ENCODE measurements around the gene HPN.

DNA sequence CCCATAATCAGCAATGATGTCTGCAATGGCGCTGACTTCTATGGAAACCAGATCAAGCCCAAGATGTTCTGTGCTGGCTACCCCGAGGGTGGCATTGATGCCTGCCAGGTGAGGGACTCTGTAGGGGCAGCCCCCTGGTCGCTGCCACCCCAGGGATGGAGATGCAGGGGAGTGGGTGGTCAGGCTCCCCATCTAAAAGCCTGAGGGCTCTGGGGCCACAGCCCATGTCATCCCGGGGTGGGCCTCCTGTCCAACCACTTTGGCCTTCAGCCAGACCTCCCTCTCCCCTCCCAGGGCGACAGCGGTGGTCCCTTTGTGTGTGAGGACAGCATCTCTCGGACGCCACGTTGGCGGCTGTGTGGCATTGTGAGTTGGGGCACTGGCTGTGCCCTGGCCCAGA lies 24.1 kb downstream of the HPN start:
- TF ChIP-seq CTCF (IDR thresholded peaks at IDR 0.05; ENCODE audit: insufficient read depth, low read length, poor library complexity, severe bottlenecking): no peak
- TF ChIP-seq EZH2phosphoT487 (conservative IDR thresholded peaks at IDR 0.05; ENCODE audit: low read length): no peak

All from SU-DHL-6 (cell line).